Measurements from ENCODE around the gene HCN3.
A peak's percentile ranks its signal among the peaks of the same experiment; 100 is the strongest.
"Not testable (repeated sequence)": the region's sequence is repeated elsewhere in the genome, so short reads cannot be mapped to it uniquely, and the experiment has no call there.

The HCN3 gene

DNA sequence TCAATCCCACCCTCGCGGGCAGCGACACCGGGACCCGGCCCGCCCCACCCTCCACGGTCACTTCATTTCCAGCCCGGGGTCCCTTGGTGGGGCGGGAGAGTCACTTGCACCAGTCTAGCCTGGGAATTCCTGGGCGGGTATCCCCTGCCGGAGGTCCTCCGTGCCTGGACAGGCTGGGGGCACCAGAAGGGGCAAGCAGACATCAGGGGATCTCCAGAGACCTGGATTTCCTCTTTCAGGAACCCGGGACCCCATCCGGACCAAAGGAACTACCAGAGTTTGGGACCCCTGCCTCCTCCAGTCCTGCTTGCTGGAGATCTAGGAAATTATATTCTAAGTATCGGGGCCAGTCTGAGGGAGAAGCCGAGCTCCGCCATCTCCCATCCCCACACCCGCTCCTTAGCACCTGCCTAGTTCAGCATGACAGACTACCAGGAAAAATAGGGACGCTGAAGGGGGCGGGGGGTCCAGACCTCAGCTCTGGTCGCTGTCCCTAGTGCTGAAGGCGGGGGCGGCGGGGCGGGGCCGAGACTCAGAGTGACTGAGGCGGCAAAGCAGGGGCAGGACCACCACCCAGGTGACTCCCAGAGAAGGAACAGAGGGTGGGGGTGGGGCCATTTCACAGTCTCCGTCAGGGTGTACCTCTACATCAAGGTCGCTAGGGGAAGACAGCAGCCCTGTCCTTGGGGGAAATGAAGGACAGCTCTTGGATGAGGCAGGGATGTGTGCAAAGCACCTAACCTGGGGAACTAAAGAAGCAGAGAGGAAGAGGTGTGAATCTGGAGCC, 832 bp downstream of the HCN3 start:
- peak overlapping the region; percentile 11 for H3K9ac ChIP-seq (ENCODE audit: low read length)
- no peak overlapping the region for H3K27ac ChIP-seq (ENCODE audit: low read depth, low read length)
- H3K4me3 ChIP-seq (ENCODE audit: low read length), result peak overlapping the region; percentile 93
- no peaks in the 10 kb centered on the region for H3K27me3 ChIP-seq (ENCODE audit: control insufficient read depth, insufficient read depth, low read length)
- no peaks in the 10 kb centered on the region for H3K36me3 ChIP-seq (ENCODE audit: control insufficient read depth, insufficient read depth, low read length)
- peaks cover 7% of the 10 kb centered on the region for H3K4me1 ChIP-seq (ENCODE audit: control insufficient read depth, insufficient read depth, low read length)

GRCh38 chr1:155278689-155279160, 1.5 kb downstream of the HCN3 start:
- H3K27me3 ChIP-seq (ENCODE audit: control insufficient read depth, insufficient read depth, low read length), result no peaks in the 10 kb centered on the region
- H3K27ac ChIP-seq (ENCODE audit: low read depth, low read length), result no peak overlapping the region
- no peaks in the 10 kb centered on the region for H3K36me3 ChIP-seq (ENCODE audit: control insufficient read depth, insufficient read depth, low read length)
- H3K4me1 ChIP-seq (ENCODE audit: control insufficient read depth, insufficient read depth, low read length), result peaks cover 5% of the 10 kb centered on the region
- H3K9ac ChIP-seq (ENCODE audit: low read length), result no peak overlapping the region
- H3K4me3 ChIP-seq (ENCODE audit: low read length), result no peak overlapping the region

DNA sequence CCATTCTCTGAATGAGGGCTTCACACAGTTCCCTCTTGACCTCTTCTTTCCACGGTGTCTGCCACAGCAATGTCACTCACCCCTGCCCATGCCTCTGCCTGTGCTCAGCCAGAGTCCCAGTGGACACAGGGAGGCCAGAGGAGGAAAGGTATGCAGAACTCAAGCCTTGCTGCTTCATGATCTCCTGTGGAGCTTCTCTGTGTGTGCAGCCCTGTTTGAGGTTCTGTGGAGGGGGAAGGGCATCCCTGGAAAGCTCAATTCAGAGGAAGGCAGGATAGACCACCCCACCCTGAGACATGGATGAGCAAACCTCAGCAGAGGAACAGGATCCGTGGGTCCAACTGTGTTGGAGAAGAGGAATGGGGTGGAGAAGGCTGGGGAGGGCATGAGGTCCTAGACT, 2.0 kb downstream of the HCN3 start:
- H3K4me1 ChIP-seq (ENCODE audit: control insufficient read depth, insufficient read depth, low read length), result peaks cover 4% of the 10 kb centered on the region
- H3K27ac ChIP-seq (ENCODE audit: low read depth, low read length), result no peak overlapping the region
- H3K27me3 ChIP-seq (ENCODE audit: control insufficient read depth, insufficient read depth, low read length), result no peaks in the 10 kb centered on the region
- H3K4me3 ChIP-seq (ENCODE audit: low read length), result no peak overlapping the region
- H3K9ac ChIP-seq (ENCODE audit: low read length), result no peak overlapping the region
- H3K36me3 ChIP-seq (ENCODE audit: control insufficient read depth, insufficient read depth, low read length), result no peaks in the 10 kb centered on the region

DNA sequence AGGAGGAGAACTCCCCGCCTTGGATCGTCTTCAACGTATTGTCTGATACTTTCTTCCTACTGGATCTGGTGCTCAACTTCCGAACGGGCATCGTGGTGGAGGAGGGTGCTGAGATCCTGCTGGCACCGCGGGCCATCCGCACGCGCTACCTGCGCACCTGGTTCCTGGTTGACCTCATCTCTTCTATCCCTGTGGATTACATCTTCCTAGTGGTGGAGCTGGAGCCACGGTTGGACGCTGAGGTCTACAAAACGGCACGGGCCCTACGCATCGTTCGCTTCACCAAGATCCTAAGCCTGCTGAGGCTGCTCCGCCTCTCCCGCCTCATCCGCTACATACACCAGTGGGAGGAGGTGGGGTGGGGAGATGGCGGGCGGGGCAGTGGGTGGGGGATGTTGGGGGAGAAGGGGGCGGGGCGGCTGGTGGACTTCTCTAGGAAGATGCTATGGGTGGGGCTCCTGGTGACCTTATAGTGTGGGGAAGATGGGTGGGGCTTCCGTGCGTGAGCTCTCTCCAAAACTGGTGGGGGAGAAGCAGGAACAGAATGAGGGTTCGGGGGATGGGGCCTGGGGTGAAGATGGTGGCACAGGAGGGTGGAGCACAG, 5.3 kb downstream of the HCN3 start:
- H3K27ac ChIP-seq (ENCODE audit: low read depth, low read length), result no peak overlapping the region
- H3K36me3 ChIP-seq (ENCODE audit: control insufficient read depth, insufficient read depth, low read length), result no peaks in the 10 kb centered on the region
- H3K4me1 ChIP-seq (ENCODE audit: control insufficient read depth, insufficient read depth, low read length), result no peaks in the 10 kb centered on the region
- no peak overlapping the region for H3K9ac ChIP-seq (ENCODE audit: low read length)
- H3K4me3 ChIP-seq (ENCODE audit: low read length), result no peak overlapping the region
- H3K27me3 ChIP-seq (ENCODE audit: control insufficient read depth, insufficient read depth, low read length), result no peaks in the 10 kb centered on the region

DNA sequence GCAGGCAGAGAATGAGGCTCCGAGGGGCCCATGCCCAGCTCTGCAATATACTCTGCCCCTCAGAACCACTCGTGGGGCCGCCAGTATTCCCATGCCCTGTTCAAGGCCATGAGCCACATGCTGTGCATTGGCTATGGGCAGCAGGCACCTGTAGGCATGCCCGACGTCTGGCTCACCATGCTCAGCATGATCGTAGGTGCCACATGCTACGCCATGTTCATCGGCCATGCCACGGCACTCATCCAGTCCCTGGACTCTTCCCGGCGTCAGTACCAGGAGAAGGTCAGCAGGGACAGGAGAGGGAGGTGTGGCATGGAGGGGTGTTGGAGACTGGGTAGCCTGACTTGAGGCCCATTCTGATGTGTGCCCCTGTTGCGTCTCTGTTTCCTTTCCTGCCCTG, 7.2 kb downstream of the HCN3 start:
- H3K27me3 ChIP-seq (ENCODE audit: control insufficient read depth, insufficient read depth, low read length), result no peaks in the 10 kb centered on the region
- H3K27ac ChIP-seq (ENCODE audit: low read depth, low read length), result no peak overlapping the region
- no peaks in the 10 kb centered on the region for H3K4me1 ChIP-seq (ENCODE audit: control insufficient read depth, insufficient read depth, low read length)
- no peak overlapping the region for H3K9ac ChIP-seq (ENCODE audit: low read length)
- H3K36me3 ChIP-seq (ENCODE audit: control insufficient read depth, insufficient read depth, low read length), result no peaks in the 10 kb centered on the region
- H3K4me3 ChIP-seq (ENCODE audit: low read length), result no peak overlapping the region

GRCh38 chr1:155285063-155285462, 7.8 kb downstream of the HCN3 start:
- no peaks in the 10 kb centered on the region for H3K36me3 ChIP-seq (ENCODE audit: control insufficient read depth, insufficient read depth, low read length)
- no peak overlapping the region for H3K27ac ChIP-seq (ENCODE audit: low read depth, low read length)
- no peaks in the 10 kb centered on the region for H3K27me3 ChIP-seq (ENCODE audit: control insufficient read depth, insufficient read depth, low read length)
- no peak overlapping the region for H3K4me3 ChIP-seq (ENCODE audit: low read length)
- H3K9ac ChIP-seq (ENCODE audit: low read length), result no peak overlapping the region
- no peaks in the 10 kb centered on the region for H3K4me1 ChIP-seq (ENCODE audit: control insufficient read depth, insufficient read depth, low read length)

- H3K27me3 ChIP-seq (ENCODE audit: control insufficient read depth, insufficient read depth, low read length), result no peaks in the 10 kb centered on the region
- H3K4me1 ChIP-seq (ENCODE audit: control insufficient read depth, insufficient read depth, low read length), result no peaks in the 10 kb centered on the region
- H3K9ac ChIP-seq (ENCODE audit: low read length), result no peak overlapping the region
- no peaks in the 10 kb centered on the region for H3K36me3 ChIP-seq (ENCODE audit: control insufficient read depth, insufficient read depth, low read length)
- H3K27ac ChIP-seq (ENCODE audit: low read depth, low read length), result no peak overlapping the region
- no peak overlapping the region for H3K4me3 ChIP-seq (ENCODE audit: low read length)
Observed at GRCh38 chr1:155285631-155286044, 8.4 kb downstream of the HCN3 start.

- Histone ChIP-seq H3K27ac (ENCODE audit: low read depth, low read length) (no peak overlapping the region), H3K36me3 (ENCODE audit: control insufficient read depth, insufficient read depth, low read length) (no peaks in the 10 kb centered on the region), H3K27me3 (ENCODE audit: control insufficient read depth, insufficient read depth, low read length) (no peaks in the 10 kb centered on the region), H3K4me1 (ENCODE audit: control insufficient read depth, insufficient read depth, low read length) (no peaks in the 10 kb centered on the region), H3K4me3 (ENCODE audit: low read length) (no peak overlapping the region), H3K9ac (ENCODE audit: low read length) (no peak overlapping the region)
Observed at GRCh38 chr1:155286544-155286943, 9.3 kb downstream of the HCN3 start.

DNA sequence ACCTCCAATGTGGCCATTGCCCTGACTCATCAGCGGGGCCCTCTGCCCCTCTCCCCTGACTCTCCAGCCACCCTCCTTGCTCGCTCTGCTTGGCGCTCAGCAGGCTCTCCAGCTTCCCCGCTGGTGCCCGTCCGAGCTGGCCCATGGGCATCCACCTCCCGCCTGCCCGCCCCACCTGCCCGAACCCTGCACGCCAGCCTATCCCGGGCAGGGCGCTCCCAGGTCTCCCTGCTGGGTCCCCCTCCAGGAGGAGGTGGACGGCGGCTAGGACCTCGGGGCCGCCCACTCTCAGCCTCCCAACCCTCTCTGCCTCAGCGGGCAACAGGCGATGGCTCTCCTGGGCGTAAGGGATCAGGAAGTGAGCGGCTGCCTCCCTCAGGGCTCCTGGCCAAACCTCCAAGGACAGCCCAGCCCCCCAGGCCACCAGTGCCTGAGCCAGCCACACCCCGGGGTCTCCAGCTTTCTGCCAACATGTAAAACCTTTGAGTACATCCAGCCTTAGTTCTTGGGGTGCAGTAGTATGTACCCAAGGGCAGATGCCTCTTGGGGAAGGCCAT, 10.8 kb downstream of the HCN3 start:
- H3K27ac ChIP-seq (ENCODE audit: low read depth, low read length), result no peak overlapping the region
- no peak overlapping the region for H3K4me3 ChIP-seq (ENCODE audit: low read length)
- no peak overlapping the region for H3K9ac ChIP-seq (ENCODE audit: low read length)
- no peaks in the 10 kb centered on the region for H3K36me3 ChIP-seq (ENCODE audit: control insufficient read depth, insufficient read depth, low read length)
- H3K27me3 ChIP-seq (ENCODE audit: control insufficient read depth, insufficient read depth, low read length), result no peaks in the 10 kb centered on the region
- H3K4me1 ChIP-seq (ENCODE audit: control insufficient read depth, insufficient read depth, low read length), result no peaks in the 10 kb centered on the region

- not testable (repeated sequence) for H3K4me1 ChIP-seq (ENCODE audit: control insufficient read depth, insufficient read depth, low read length); H3K27me3 ChIP-seq (ENCODE audit: control insufficient read depth, insufficient read depth, low read length); H3K9ac ChIP-seq (ENCODE audit: low read length); H3K27ac ChIP-seq (ENCODE audit: low read depth, low read length); H3K4me3 ChIP-seq (ENCODE audit: low read length); H3K36me3 ChIP-seq (ENCODE audit: control insufficient read depth, insufficient read depth, low read length)
Observed at GRCh38 chr1:155291006-155291405, 13.7 kb downstream of the HCN3 start.

DNA sequence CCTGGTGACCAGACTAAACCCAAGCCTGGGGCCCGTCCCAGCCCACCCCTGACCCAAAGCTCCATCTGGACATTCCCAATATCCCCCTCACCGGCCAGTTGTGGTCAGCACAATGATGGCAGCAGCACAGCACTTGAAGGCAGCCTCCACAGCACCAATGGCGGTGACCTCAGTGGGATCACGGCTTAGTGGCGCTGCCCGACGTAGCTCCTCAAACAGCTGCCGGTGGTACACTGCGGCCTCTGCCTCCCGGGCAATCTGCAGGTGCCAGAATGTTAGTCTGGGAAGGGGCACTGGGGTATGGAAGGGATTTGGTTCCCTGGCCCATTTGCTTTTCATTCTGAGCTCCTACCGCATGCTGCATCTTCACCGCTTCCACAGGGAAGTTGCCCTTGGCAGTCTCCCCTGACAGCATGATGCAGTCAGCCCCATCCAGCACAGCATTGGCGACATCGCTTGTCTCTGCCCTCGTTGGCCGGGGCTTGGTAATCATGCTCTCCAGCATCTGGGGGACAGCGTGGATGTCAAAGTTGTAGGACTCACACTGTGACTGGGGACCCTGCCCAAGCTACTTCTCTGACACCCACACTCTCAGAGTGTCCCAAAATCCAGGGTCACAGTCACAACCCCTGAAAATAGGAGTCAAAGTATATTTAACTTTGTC, 16.0 kb downstream of the HCN3 start:
- no peak overlapping the region for H3K4me3 ChIP-seq (ENCODE audit: low read length)
- no peak overlapping the region for H3K27ac ChIP-seq (ENCODE audit: low read depth, low read length)
- no peaks in the 10 kb centered on the region for H3K4me1 ChIP-seq (ENCODE audit: control insufficient read depth, insufficient read depth, low read length)
- H3K27me3 ChIP-seq (ENCODE audit: control insufficient read depth, insufficient read depth, low read length), result peaks cover 8% of the 10 kb centered on the region
- no peaks in the 10 kb centered on the region for H3K36me3 ChIP-seq (ENCODE audit: control insufficient read depth, insufficient read depth, low read length)
- no peak overlapping the region for H3K9ac ChIP-seq (ENCODE audit: low read length)

GRCh38 chr1:155294520-155295182, 17.4 kb downstream of the HCN3 start:
- Histone ChIP-seq H3K9ac (ENCODE audit: low read length) (no peak overlapping the region), H3K27ac (ENCODE audit: low read depth, low read length) (no peak overlapping the region), H3K4me1 (ENCODE audit: control insufficient read depth, insufficient read depth, low read length) (no peaks in the 10 kb centered on the region), H3K36me3 (ENCODE audit: control insufficient read depth, insufficient read depth, low read length) (no peaks in the 10 kb centered on the region), H3K27me3 (ENCODE audit: control insufficient read depth, insufficient read depth, low read length) (peaks cover 8% of the 10 kb centered on the region), H3K4me3 (ENCODE audit: low read length) (no peak overlapping the region)
